HepG2 (cell line): ENCODE results near the gene CNPPD1. TPM values are rescaled to one million over a fixed set of nuclear protein-coding genes. Genes with fewer than 3 reads are reported as not detected.

Experiments
- ATF7-NPFF ChIP-seq: sonication (generic); formaldehyde crosslinking; IDR thresholded peaks from 2 replicates; pipeline ENCODE4 v1.8.1; 2023; ENCODE audit warnings: mild to moderate bottlenecking, low read depth, missing genetic modification reagents, moderate library complexity
- CHD4 ChIP-seq: fragments of 200-600 bp; sonication (generic); IDR thresholded peaks from 2 replicates; pipeline ENCODE4 v1.7.0; 2017; ENCODE audit warnings: mild to moderate bottlenecking, low read length, borderline replicate concordance
- CREBL2 ChIP-seq: sonication (generic); formaldehyde crosslinking; IDR thresholded peaks from 2 replicates; pipeline ENCODE4 v1.8.1; 2023; ENCODE audit warnings: missing genetic modification reagents, mild to moderate bottlenecking, borderline replicate concordance
- IRF9 ChIP-seq: sonication (generic); formaldehyde crosslinking; IDR thresholded peaks from 2 replicates; pipeline ENCODE4 v1.8.0; 2022; ENCODE audit warnings: missing genetic modification reagents, mild to moderate bottlenecking, borderline replicate concordance
- PAX8 ChIP-seq: sonication (generic); formaldehyde crosslinking; IDR thresholded peaks from 2 replicates; pipeline ENCODE4 v1.8.0; 2022; ENCODE audit warnings: mild to moderate bottlenecking, missing genetic modification reagents, borderline replicate concordance
- POLR2A ChIP-seq, 2 experiments: IDR thresholded peaks; 2 replicates each; pipeline ENCODE4 v1.6.1; 2011; ENCODE audit warnings: low read depth in 2 of 2, low read length in 2 of 2, mild to moderate bottlenecking in 1 of 2, moderate library complexity in 1 of 2; ENCODE audit not compliant: insufficient read depth in 1 of 2
- TFE3 ChIP-seq: IDR thresholded peaks from 2 replicates; pipeline ENCODE4 v1.6.1; 2016
- USF2 ChIP-seq, 2 experiments: sonication (generic) in 1 of 2; formaldehyde crosslinking in 1 of 2; IDR thresholded peaks; 2 replicates each; pipeline versions ENCODE4 v1.5.1 to v1.6.1; 2011 to 2020; ENCODE audit warnings: borderline replicate concordance in 1 of 2, low read depth in 1 of 2, low read length in 1 of 2, mild to moderate bottlenecking in 1 of 2, missing genetic modification reagents in 1 of 2, moderate library complexity in 1 of 2
- ZHX1 ChIP-seq: sonication (generic); formaldehyde crosslinking; IDR thresholded peaks from 2 replicates; pipeline ENCODE4 v1.8.1; 2022; ENCODE audit warnings: low read depth, mild to moderate bottlenecking, missing genetic modification reagents
- ZNF34 ChIP-seq: sonication (generic); formaldehyde crosslinking; IDR thresholded peaks from 2 replicates; pipeline ENCODE4 v1.4.0; 2020; ENCODE audit warnings: mild to moderate bottlenecking, missing genetic modification reagents, borderline replicate concordance
- ZNF687 ChIP-seq: sonication (generic); formaldehyde crosslinking; IDR thresholded peaks from 2 replicates; pipeline ENCODE4 v1.5.1; 2020; ENCODE audit warnings: mild to moderate bottlenecking, missing genetic modification reagents, moderate library complexity
- ZNF740 ChIP-seq: sonication (generic); formaldehyde crosslinking; IDR thresholded peaks from 2 replicates; pipeline ENCODE4 v1.4.0; 2020; ENCODE audit warnings: missing genetic modification reagents
- ZNF850 ChIP-seq: sonication (generic); formaldehyde crosslinking; conservative IDR thresholded peaks from 2 replicates; pipeline ENCODE4 v1.9.0; 2021; ENCODE audit warnings: mild to moderate bottlenecking, missing genetic modification reagents
- polyA plus RNA-seq, 8 experiments: library from polyadenylated mRNA; depleted of rRNA in 3 of 8; stranded (reverse) in 7 of 8; unstranded in 1 of 8; fragments of >200 nt; fragmentation: Illumina TruSeq in 4 of 8; extraction: Trizol in 4 of 8; gene quantifications; 2 replicates each; pipeline versions ENCODE4 v1.2.1 to v1.2.3, GENCODE V29; 2011 to 2016; ENCODE audit warnings: low read depth in 4 of 8, missing spikeins in 1 of 8, mixed read lengths in 1 of 8; ENCODE audit not compliant: insufficient read depth in 1 of 8
- total RNA-seq, 5 experiments: library from RNA; depleted of rRNA; stranded (reverse); fragments of >200 nt; fragmentation: Illumina TruSeq; extraction: Trizol; gene quantifications; 2 replicates each; pipeline ENCODE4 v1.2.3, GENCODE V29; 2016; ENCODE audit warnings: low read depth in 1 of 5

CNPPD1 gene
- total and polyA plus RNA-seq, 2 of the 13 experiments (the other 11 are each of a cell fraction or from before 2014, with no cell fraction given): 35.5 to 49.4 TPM

- TF ChIP-seq ZNF687 (CRISPR knock-in tag): peak; percentile 99
- TF ChIP-seq ZNF850 (CRISPR knock-in tag): no peak
- TF ChIP-seq ATF7-NPFF (CRISPR knock-in tag): peak; percentile 99
- TF ChIP-seq CHD4: no peak
- no peak for TF ChIP-seq CREBL2 (CRISPR knock-in tag)
- TF ChIP-seq POLR2A (IDR thresholded peaks at IDR 0.05; ENCODE audit: insufficient read depth in 1 of 2, low read depth in 2 of 2, low read length in 2 of 2): peak in 1 of 2 experiments; percentile 94; a peak in 2 of 4 replicates
- no peak; the same call in 1 of the 2 replicates for TF ChIP-seq ZNF740 (CRISPR knock-in tag)
- peak; percentile 97 for TF ChIP-seq IRF9
- TF ChIP-seq USF2 (IDR thresholded peaks at IDR 0.05; ENCODE audit: low read depth, low read length): peak; percentile 97
- peak; percentile 99 for TF ChIP-seq USF2 (CRISPR knock-in tag; IDR thresholded peaks at IDR 0.05; ENCODE audit: borderline replicate concordance)
- 0 out of 2 replicates have a peak, but pooled peaks have one; percentile 73 for TF ChIP-seq ZHX1 (CRISPR knock-in tag)
- no peak for TF ChIP-seq PAX8
- TF ChIP-seq TFE3: peak; percentile 70
- TF ChIP-seq ZNF34 (CRISPR knock-in tag): no peak
Observed at GRCh38 chr2:219218732-219219701, 42.3 kb upstream of the CNPPD1 start, which contains the start of gene ABCB6 (continued).
